ENCODE measurements around the gene KHDC1. TPM values are rescaled to one million over a fixed set of nuclear protein-coding genes. Genes with fewer than 3 reads are reported as not detected.

Gene KHDC1
- total and polyA plus RNA-seq, 2 of the 8 experiments (the other 6 are each of a cell fraction or from before 2014, with no cell fraction given) = 4.3 to 7.3 TPM

GRCh38 chr6:73293331-73293730 is 30.3 kb upstream of the KHDC1 start:
- H4K20me1 ChIP-seq (replicated peaks in 1 of 2; ENCODE audit: control insufficient read depth in 1 of 2, insufficient read depth in 2 of 2, low read length in 2 of 2) = peaks cover 0 to 1% of the 10 kb centered on the region in 2 experiments
- 94% methylated on average over 3 of the region's 3 CpGs; no CpG with 5 or more reads in 1 of the 2 experiments for WGBS, 2 experiments (ENCODE audit: extremely low coverage in 1 of 2, insufficient coverage in 1 of 2, insufficient read length in 1 of 2, insufficient replicate concordance in 2 of 2, low coverage in 1 of 2, low lambda C conversion rate in 2 of 2, missing lambda C conversion rate in 1 of 2)
- no peak overlapping the region for H4K91ac ChIP-seq (replicated peaks; ENCODE audit: insufficient read length, low read length)
- no peak for TF ChIP-seq SP2 (IDR thresholded peaks at IDR 0.05; ENCODE audit: low read length)
- TF ChIP-seq NANOG (IDR thresholded peaks at IDR 0.05; ENCODE audit: insufficient read depth, low read depth, low read length, poor library complexity, severe bottlenecking) = no peak
- TF ChIP-seq CHD1 (IDR thresholded peaks at IDR 0.05; ENCODE audit: low read depth, low read length) = no peak
- no peak for TF ChIP-seq POLR2A (IDR thresholded peaks at IDR 0.05; ENCODE audit: control extremely low read depth in 1 of 2, low read depth in 2 of 2, low read length in 2 of 2)
- TF ChIP-seq ZNF274 (IDR thresholded peaks at IDR 0.05; ENCODE audit: borderline replicate concordance, extremely low read depth, low read length) = no peak
- TF ChIP-seq RAD21 (IDR thresholded peaks at IDR 0.05 in 1 of 2, conservative IDR thresholded peaks at IDR 0.05 in 1 of 2; ENCODE audit: low read depth in 2 of 2, low read length in 2 of 2) = no peak
- TF ChIP-seq POU5F1 (IDR thresholded peaks at IDR 0.05; ENCODE audit: low read depth, low read length) = no peak
- TF ChIP-seq SRF (IDR thresholded peaks at IDR 0.05; ENCODE audit: low read depth, low read length) = no peak
- no peak for TF ChIP-seq CREB1 (IDR thresholded peaks at IDR 0.05)
- TF ChIP-seq USF2 (IDR thresholded peaks at IDR 0.05; ENCODE audit: low read length) = no peak
- TF ChIP-seq ATF3 (IDR thresholded peaks at IDR 0.05; ENCODE audit: insufficient read depth, low read depth, low read length) = no peak
- TF ChIP-seq KDM5A (IDR thresholded peaks at IDR 0.05; ENCODE audit: low read length) = no peak
- TF ChIP-seq PHF8 (conservative IDR thresholded peaks at IDR 0.05; ENCODE audit: low read depth, low read length) = no peak

More at GRCh38 chr6:73293331-73293730, 30.3 kb upstream of the KHDC1 start:
- Histone ChIP-seq H3K27ac (ENCODE audit: low read depth, low read length) (no peak overlapping the region), H3K79me1 (ENCODE audit: low read depth, low read length) (no peaks in the 10 kb centered on the region), H2AFZ (ENCODE audit: low read length) (no peak overlapping the region), H4K5ac (ENCODE audit: insufficient read length, low read depth, low read length) (no peak overlapping the region), H2BK120ac (replicated peaks; ENCODE audit: low read depth, low read length) (no peak overlapping the region), H3K27me3 (replicated peaks in 1 of 4; ENCODE audit: control insufficient read depth in 3 of 4, extremely low read depth in 1 of 4, insufficient read depth in 3 of 4, low read length in 3 of 4) (no peaks in the 10 kb centered on the region), H3K4ac (replicated peaks; ENCODE audit: insufficient read length, low read depth, low read length) (no peak overlapping the region), H4K8ac (ENCODE audit: extremely low read depth, insufficient read depth, low read length) (no peak overlapping the region), H2BK20ac (ENCODE audit: low read length) (no peak overlapping the region), H3K79me2 (ENCODE audit: control insufficient read depth in 1 of 2, insufficient read depth in 2 of 2, low read length in 2 of 2) (no peaks in the 10 kb centered on the region), H3K4me2 (ENCODE audit: insufficient read depth in 1 of 2, low read depth in 2 of 2, low read length in 2 of 2) (no peak overlapping the region), H3K4me1 (replicated peaks in 1 of 4; ENCODE audit: control insufficient read depth in 3 of 4, insufficient read depth in 4 of 4, low read length in 3 of 4) (no peaks in the 10 kb centered on the region), H3K56ac (replicated peaks; ENCODE audit: insufficient read length, low read depth, low read length) (no peak overlapping the region), H3K23me2 (ENCODE audit: low read depth, low read length) (no peaks in the 10 kb centered on the region), H2BK15ac (ENCODE audit: low read length) (no peak overlapping the region), H3K14ac (ENCODE audit: insufficient read length) (no peak overlapping the region), H2AK5ac (ENCODE audit: low read depth, low read length) (no peak overlapping the region), H3K9ac (replicated peaks in 1 of 4; ENCODE audit: extremely low read depth in 1 of 4, low read depth in 3 of 4, low read length in 3 of 4) (no peak overlapping the region), H2BK5ac (ENCODE audit: low read depth, low read length) (no peak overlapping the region), H3K9me3 (ENCODE audit: insufficient read depth in 2 of 2, low read depth in 1 of 2, low read length in 1 of 2) (no peaks in the 10 kb centered on the region; a peak in 1 of 4 replicates), H3K23ac (ENCODE audit: insufficient read length) (no peak overlapping the region), H3K4me3 (ENCODE audit: extremely low read depth in 1 of 4, insufficient read depth in 2 of 4, low read depth in 3 of 4, low read length in 4 of 4) (no peak overlapping the region), H3K18ac (ENCODE audit: extremely low read depth, low read length) (no peak overlapping the region), H3K36me3 (ENCODE audit: control insufficient read depth in 2 of 4, insufficient read depth in 4 of 4, low read length in 3 of 4) (peaks cover 0 to 2% (median 0%) of the 10 kb centered on the region in 4 experiments; a peak in 2 of 8 replicates), H2BK12ac (ENCODE audit: low read depth, low read length) (no peak overlapping the region)
- DNase-seq (ENCODE audit: low read depth in 1 of 2, low spot score in 2 of 2) (no peak), FAIRE-seq (no peak)
- ChIA-PET CTCF (ENCODE audit: partially characterized antibody) (interaction anchor here (0.6 to 2.6 kb wide), 4 partner anchors 8 to 45 kb away, joined by 3 to 16 read pairs (median 3); no protein-coding TSS in a partner anchor), POLR2A (ENCODE audit: partially characterized antibody) (interaction anchor here (0.7 to 0.9 kb wide), 2 partner anchors 14 to 320 kb away, joined by 4 read pairs; no protein-coding TSS in a partner anchor)

Data from H1 (cell line).